Measurements from ENCODE around the gene DAAM2.

DNA sequence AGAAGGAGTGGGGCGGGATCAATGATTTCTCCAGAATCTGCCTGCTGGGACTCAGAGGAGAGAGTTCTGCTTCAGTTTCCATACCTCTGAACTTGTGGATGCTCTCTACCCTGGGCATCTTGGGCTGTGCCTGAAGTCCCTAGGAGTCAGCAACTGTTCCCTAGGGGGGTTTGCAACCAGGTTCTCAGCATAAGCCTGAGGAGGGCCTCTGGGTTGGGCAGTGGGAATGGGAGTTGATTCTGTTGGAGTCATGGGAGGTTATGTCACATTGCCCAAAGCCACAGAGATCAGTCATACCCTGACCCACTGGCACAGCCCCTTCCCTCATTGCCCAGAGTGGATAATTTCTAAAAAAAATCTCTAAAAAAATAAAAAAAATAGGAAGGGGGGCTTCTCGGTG, 94.7 kb downstream of the DAAM2 start:
- TF ChIP-seq, protein P1, sequence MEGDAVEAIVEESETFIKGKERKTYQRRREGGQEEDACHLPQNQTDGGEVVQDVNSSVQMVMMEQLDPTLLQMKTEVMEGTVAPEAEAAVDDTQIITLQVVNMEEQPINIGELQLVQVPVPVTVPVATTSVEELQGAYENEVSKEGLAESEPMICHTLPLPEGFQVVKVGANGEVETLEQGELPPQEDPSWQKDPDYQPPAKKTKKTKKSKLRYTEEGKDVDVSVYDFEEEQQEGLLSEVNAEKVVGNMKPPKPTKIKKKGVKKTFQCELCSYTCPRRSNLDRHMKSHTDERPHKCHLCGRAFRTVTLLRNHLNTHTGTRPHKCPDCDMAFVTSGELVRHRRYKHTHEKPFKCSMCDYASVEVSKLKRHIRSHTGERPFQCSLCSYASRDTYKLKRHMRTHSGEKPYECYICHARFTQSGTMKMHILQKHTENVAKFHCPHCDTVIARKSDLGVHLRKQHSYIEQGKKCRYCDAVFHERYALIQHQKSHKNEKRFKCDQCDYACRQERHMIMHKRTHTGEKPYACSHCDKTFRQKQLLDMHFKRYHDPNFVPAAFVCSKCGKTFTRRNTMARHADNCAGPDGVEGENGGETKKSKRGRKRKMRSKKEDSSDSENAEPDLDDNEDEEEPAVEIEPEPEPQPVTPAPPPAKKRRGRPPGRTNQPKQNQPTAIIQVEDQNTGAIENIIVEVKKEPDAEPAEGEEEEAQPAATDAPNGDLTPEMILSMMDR (conservative IDR thresholded peaks at IDR 0.05 in 1 of 2, IDR thresholded peaks at IDR 0.05 in 1 of 2; ENCODE audit: low read depth in 1 of 2, low read length in 2 of 2), result no peak
- no peak for TF ChIP-seq EZH2 (IDR thresholded peaks at IDR 0.05; ENCODE audit: low read length, missing control alignments)
